T-helper 2 cell treated with Interferon-gamma antibody and Interleukin-4, amounts not matched to agents 100 ng/mL and 5 ng/mL, for 36 hours (primary cell): ENCODE results near the gene AP2B1. TPM values are rescaled to one million over a fixed set of nuclear protein-coding genes. Genes with fewer than 3 reads are reported as not detected.

Source experiments
- intact Hi-C: fragments of 100-400 bp; cut with micrococcal nuclease; formaldehyde crosslinking; loops from one replicate; pipeline ENCODE4 v1.15.1; 2023
- total RNA-seq: library from RNA; stranded (reverse); gene quantifications from 2 replicates; pipeline ENCODE4 v1.2.3, GENCODE V29; 2022

Gene AP2B1
- 211 and 213 TPM in 2 replicates for total RNA-seq

DNA sequence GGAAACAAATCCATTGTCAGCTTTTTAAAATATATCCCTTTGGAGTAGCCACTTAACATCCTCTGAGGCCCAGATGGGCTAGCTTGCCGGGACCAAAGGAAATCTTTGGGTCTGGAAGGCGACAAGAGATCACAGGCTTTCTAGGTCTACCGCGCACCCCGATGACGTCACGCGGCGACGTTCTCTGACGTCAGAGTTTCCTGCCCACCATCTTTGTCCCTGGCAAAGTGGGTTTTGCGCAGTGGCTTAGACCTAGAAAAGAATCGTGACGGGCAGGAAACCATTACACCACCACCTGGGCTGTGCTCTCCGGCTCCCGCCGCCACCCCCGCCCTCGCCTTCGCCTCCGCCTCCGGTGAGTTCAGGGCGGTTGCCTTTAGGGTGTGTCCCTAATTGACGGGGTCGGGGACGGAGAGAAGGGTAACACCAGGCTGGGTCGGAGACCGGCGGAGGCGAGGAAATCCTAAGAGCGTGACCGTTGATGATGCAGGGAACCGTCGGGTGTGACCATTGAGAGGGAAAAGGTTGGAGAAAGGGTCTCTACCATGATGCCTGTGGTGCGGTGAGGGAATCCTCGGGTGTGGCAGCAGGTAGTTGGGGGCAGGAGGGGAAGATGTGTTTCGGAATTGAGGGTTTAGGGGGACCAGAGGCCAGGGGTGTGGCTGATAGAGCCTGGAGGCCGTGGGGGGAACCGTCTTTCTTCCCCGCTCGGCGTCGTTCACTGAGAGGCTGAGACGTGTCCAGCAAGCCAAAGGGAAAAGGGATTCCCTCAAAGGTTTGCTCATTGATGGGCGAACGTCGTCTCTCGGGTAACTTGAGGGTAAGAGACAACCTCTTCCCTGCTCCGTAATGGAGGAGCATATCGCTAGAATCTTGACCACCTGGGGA lies at the start of gene AP2B1:
Gene AP2B1 (plus strand): TSS at position 249 of the 888 bp plus-strand sequence. CDS start 6,709 bp downstream, outside the sequence.
- intact Hi-C loops = loop anchor here (1.0 to 5.0 kb wide), 5 partner anchors 9 to 627 kb away; partner anchors contain the start of genes CCT6B, NLE1, PEX12 and ZNF830

DNA sequence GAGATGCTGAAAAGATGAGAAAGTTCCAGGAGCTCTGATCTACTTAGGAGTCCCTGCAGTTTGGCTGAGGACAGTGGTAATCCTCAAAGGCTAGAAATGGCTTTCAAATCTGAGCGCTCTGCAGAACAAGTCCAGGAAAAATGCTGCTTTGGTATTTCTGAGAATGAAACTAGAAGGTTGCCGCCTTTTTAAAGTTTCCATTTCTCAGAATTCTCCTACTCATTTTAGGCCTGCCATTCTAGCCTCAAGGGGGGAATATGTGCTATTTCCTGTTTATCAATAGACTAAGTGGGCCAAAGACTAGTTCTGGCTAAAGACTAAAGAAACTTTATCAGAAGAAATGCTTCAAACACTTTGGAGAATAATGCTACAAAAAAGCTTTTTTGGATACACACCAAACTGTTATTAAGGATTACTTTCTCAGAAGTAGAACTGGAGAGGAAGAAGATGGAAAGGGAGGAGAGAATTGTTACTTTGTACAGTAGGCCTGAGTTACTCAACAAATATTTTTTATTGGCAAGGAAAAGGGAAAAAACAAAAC lies 49.5 kb upstream of the AP2B1 start, which contains the start of gene SLFN12L:
Gene SLFN12L (minus strand): TSS at position 78 of the 541 bp plus-strand sequence. CDS start 15,314 bp downstream, outside the sequence.
- intact Hi-C loops = loop anchor here (1.0 to 5.0 kb wide), 5 partner anchors 51 to 294 kb away; partner anchors contain the start of genes SLFN12 and SLFN5

DNA sequence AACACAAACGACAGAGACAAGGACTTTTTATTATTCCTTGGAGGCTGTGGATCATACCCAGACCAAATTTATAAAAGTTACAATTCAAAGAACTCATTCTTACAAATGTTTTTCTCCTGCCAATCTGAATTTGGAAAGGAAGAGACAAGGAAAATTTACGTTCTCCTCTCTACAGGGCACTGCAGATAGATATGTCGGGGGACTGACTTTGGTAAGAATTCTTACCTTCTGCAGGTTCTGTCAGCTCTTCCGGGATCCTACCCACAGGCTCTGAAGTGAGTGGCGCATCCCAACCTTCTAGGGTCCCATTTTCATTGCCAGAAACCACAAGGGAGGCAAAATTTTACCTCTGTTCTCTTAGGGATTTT lies 47.5 kb upstream of the AP2B1 start:
- intact Hi-C loops = loop anchor here (1.0 to 5.0 kb wide), 7 partner anchors 48 to 368 kb away; partner anchors contain the start of genes AP2B1, SLFN12 and SLFN13

DNA sequence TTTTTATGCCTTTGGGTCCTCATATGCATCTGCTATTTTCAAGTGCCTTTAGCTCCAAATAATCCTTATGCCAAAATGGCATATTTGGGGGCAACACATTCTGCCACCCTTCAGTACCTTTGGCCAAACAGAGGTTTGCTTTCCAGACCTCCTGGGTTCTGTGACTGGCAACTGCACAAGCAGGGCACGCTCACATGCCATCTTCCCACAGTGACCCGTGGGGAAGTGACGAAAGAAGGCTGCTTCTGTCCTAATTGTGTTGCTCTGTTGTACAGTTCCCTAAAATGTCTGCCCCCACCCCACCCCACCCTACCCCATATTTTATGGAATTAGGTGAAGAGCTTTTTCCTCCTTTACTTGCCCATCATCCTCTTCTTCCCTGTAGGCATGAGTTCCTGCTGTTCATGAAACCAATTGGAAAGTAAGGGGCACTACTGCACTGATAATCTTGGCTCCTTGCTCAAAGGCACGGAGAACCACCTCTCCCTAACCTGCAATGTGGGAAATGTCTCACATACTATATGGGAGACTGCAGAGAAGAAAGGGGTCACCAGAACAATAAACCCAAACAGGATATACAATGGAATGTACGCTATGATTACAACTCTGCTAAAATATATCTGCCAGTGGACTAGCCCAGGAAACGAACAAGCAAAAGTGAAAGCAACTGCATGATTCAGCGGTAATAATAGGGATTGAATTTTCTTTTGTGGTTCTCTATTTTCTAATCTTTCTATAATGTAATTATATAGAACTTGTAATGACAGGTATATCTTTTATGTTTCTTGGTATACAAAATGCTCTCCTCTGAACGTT lies 46.3 kb upstream of the AP2B1 start:
- intact Hi-C loops = loop anchor here (2.0 kb wide), 1 partner anchor 92 kb away; the partner anchor contains the start of gene SLFN13

DNA sequence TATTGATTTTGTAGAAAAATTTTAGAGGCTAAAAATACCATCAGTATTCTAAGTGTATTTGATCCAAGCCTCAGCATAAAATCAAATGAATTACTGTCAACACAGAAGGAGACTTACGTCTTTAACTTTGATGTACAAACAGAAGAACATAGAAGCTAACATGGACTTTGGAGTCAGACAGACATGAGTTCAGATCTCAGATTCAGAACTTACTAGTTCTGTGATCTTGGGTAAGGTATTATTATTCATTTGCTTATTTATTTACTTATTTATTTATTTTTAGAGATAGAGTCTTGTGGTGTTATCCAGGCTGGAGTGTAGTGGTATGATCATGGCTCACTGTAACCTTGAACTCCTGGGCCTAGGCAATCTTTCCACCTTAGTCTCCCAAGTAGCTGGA lies 45.7 kb upstream of the AP2B1 start:
- intact Hi-C loops = loop anchor here (2.0 kb wide), 1 partner anchor 93 kb away; the partner anchor contains the start of gene SLFN13

DNA sequence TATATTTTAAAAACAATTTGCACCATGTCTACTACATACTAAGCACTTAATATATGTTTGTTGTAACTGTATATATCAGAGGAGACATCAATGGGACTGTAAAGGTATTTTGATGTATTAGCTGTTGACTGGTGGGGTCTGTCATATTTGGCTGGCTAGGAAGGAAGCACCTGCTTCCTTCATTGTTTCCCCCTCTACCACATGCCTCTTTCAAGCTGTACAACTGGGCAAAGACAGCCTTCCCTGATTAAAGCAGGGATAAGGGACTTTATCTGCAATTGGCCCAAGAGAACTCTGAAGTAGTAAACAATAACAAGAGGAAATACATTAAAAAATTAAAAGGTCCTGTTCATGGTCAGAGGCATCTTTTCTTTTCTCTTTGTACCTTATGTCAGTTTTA lies 44.1 kb upstream of the AP2B1 start:
- intact Hi-C loops = no loop called here

DNA sequence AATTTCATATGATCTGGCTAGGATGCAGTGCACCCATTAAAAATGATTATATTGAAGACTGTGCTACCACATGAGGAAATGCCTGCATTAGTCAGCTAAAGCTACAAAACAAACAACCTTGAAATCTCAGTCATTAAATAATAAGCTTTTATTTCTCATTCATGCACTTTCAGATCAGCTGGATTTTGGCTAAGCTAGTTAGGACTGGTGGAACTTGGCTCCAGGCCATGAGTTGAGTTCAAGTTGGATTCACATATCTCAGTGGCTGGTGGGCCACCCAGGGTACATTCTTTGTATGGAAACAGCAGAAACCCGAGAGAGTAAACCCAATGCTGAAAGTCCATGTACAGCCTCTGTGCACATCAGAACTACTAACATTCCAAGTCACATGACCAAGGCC lies 43.3 kb upstream of the AP2B1 start:
- intact Hi-C loops = no loop called here

DNA sequence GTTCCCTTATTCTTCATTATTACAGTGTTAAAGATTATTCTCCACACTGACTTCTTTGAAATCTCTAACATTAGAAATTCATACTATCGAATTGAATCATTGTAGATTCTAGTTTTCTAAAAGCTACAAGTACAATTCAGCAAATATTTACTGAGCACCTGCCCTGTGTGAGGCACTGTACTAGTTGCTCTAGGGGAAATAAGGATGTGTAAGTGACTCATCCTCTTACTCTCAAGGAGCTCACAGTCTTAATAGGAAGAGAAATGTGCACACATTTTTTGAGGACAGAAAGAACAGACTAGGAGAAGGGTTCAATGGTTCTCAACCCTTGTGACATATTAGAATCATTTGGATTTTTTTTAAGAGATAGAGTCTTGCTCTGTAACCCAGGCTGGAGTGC lies 42.0 kb upstream of the AP2B1 start:
- intact Hi-C loops = no loop called here

DNA sequence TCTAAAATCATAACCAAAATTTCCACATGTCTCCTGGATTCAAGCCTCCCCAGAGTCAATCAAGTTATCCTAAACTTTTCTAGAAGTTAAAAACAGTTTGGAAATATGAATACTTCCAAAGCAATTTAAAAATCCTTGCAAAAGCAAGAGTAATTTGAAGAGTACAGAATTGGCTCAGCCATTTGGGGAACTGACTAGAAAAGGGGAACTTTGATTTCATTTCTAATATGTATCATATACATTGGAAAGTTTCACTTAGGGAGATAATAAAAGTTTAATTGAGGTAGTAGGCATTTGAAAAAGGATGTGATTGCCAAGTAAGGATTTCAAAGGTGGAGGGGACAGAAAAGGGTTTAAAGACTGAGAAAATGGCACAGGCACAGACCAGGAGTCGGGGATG lies 40.6 kb upstream of the AP2B1 start:
- intact Hi-C loops = no loop called here

DNA sequence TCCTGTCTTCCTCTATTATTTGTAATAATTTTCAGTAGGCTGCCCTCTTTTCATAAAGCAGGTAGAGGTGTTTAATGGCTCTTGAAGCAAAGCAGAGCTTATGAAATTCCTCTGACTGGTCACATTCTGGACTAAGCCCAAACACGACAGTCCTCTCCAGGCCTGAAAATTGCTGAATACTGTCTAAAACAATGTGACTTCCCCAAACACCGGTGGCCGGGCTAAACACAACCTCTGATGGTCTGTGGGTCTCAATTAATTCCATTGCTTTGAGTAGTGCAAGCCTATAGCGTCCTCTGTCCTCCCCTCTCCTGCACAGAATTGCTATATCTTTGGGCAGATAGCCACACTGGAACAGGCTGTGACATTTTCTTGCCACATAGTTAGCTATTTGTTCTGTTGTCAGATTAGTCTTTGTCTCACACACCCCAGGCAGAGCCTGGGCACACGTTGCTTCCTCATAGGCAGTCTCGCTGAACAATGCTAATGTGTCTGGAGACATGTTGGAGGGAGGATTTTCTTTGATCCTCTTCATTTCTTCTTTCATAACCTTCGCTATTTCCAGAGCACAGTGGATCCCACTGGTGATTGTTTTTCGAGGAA lies 38.8 kb upstream of the AP2B1 start:
- intact Hi-C loops = no loop called here

DNA sequence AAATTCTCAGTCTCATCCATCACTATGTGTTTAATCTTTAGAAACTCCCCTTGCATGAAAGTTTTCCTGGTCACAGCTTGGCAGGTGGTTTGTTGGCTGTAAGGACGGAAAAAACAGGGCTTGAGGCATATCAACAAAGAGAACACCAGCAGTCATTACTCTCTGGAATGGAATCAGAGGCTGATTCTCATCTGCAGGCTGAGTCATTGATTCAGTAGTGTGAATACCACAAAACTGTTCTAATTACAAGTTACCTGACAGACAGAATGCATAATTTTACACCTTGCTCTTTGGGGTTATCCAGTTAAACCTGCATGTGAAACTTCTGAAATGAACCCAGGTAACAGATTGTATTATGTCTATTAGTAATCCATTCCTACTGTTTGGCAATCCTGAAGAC lies 38.1 kb upstream of the AP2B1 start:
- intact Hi-C loops = no loop called here

DNA sequence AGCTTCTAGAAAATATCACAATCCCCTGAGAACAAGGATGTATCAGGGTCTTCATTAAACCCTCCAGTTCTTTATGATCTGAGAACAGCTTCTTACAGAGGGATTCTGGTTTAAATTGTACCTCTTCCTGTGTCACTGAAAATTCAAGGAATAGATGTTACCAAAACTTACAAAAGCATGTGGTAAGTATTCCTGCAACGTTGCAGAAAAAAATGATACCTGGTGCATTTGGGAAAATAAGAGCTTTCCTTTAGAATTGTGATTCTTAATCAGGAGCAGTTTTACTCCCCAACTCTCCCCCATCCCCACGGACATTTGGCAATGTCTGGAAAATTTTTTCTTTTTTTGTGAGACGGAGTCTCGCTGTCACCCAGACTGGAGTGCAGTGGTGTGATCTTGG lies 33.8 kb upstream of the AP2B1 start:
- intact Hi-C loops = no loop called here

DNA sequence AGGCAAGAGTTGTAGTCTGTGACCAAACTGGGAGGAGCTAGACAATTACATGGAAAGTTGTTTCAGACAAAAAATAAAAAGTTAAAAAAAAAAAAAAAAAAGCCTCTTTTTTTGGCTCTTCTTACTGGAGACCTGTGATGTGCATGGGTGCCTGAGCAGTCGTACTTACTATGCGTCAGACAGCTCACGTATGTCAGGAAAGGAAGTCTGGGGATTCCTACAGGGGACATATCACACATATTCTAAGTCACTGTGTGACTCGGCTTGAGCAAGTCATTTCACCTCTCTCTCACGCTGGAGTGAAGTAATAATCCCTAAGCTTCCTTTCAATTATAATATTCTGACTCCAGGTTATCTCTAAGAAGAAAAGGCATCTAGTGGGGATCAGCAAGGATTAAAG lies 32.5 kb upstream of the AP2B1 start:
- intact Hi-C loops = loop anchor here (5.0 kb wide), 1 partner anchor 193 kb away; no protein-coding TSS in a partner anchor

DNA sequence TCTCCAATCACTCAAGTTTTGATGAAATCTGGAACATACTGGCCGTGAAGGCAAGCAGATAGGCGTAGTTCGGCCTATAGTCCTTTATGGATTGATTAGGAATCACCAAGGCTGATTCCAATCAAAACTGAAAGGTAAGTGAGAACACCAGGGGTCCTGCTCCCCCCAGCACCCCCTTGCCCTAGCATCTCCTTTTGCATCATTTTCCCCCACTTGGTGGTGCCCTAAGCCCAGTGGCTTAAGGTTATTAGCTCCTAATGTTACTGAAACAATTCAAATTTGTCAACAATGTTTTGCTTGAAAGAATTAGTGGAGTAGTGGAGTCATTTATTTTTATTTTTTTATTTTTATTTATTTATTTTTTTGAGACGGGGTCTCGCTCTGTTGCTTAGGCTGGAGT lies 31.4 kb upstream of the AP2B1 start:
- intact Hi-C loops = loop anchor here (5.0 kb wide), 1 partner anchor 192 kb away; no protein-coding TSS in a partner anchor

DNA sequence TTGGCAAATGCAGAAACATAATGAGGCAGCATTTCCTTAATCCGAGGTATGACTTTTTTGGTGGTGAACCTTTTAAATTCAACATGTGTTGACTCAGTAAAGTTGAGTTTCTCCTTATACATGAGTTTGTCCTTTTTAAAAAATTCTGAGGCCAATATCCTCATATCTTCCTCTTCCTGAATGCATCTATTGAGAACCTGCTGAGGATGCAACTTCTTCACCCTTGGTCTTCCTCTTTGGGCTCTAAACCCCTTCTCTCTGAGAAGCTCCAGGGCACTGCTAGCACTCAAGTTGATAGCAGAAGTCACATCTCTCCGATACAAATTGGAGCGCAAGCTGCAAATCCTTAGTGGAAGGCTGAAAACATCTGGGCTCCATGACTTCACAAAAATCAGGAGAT lies 29.8 kb upstream of the AP2B1 start:
- intact Hi-C loops = loop anchor here (5.0 kb wide), 1 partner anchor 190 kb away; no protein-coding TSS in a partner anchor

DNA sequence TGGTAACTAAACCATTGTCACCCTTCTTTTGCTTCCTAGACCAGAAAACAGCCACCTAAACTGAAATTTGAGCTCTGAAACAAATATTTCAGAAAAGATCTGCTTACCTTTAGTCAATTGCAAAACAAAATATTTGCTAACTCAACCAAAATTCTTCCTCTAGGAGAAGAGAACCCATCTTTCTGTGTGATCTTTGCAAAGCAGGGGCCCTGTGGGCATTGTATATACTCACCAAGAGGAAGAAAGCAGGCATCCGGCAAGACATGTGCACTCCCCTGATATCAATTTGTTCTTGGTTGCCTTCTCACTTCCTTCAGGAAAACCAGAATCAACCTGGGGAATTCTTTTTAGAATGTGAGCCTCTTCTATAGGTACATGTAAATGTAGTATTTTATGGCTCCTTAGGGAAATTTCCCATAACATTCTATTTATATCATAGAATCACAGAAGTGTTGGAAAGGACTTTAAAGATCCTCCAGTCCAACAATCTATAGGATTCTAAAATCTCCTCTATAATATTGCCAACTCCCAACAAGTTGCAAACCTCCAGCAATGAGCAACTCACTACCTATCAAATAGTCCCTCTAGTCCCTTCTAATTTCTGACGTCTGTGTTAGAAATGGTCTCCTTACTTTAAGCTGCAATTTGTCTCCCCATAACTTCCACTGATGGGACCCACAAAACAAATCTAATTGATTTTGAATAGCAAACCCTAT lies 27.5 kb upstream of the AP2B1 start:
- intact Hi-C loops = loop anchor here (5.0 to 10.0 kb wide), 2 partner anchors 188 to 245 kb away; partner anchors contain the start of gene TAF15

DNA sequence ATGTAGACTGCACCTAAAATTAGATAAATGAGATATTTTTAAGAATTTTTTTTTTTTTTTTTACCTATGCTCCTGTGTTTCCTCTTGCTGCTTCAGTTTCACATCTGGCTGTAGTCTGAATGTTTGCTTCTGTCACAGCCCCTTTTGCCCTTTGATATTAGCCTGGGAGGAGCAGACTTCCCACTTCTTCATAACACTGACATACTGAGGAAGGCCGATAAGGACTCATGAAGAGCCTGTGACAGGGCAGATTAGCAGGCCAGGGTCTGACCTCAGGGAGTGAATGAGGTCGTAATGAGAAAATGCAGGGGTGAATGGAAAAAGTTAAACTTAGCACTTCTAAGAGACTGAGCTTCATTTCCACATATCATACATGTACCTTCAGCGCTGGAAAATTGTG lies 26.4 kb upstream of the AP2B1 start, which contains the start of gene SLFN14:
Gene SLFN14 (minus strand): TSS at position 117 of the 400 bp plus-strand sequence. CDS start 2,757 bp downstream, outside the sequence.
- intact Hi-C loops = loop anchor here (10.0 kb wide), 1 partner anchor 244 kb away; the partner anchor contains the start of gene TAF15

DNA sequence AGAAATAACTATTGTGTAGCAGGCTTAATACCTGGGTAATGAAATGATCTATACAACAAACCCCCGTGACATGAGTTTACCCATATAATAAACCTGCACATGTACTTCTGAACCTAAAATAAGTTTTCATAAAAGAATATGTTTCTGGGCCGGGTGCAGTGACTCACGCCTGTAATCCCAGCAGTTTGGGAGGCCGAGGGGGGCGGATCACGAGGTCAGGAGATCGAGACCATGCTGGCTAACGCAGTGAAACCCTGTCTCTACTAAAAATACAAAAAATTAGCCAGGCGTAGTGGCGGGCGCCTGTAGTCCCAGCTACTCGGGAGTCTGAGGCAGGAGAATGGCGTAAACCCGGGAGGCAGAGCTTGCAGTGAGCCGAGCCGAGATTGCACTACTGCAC lies 23.9 kb upstream of the AP2B1 start:
- intact Hi-C loops = loop anchor here (10.0 kb wide), 1 partner anchor 242 kb away; the partner anchor contains the start of gene TAF15

DNA sequence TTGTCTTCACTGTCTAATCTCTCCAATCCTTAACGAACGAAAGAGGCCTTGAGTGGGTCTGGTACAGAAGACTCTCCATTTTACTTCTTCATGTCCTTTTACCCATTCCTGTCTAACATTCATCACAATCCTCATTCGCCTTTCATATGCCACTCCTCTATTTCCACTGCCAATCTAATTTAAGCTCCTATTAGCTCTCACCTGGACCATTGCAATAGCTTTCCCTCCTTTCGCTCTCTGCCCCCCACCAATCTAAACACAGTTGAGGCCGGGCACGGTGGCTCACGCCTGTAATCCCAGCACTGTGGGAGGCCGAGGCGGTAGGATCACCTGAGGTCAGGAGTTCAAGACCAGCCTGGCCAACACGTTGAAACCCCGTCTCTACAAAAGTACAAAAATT lies 20.2 kb upstream of the AP2B1 start:
- intact Hi-C loops = loop anchor here (10.0 kb wide), 1 partner anchor 238 kb away; the partner anchor contains the start of gene TAF15
